GM12878 (cell line): Measurements from ENCODE around the gene SMIM43. TPM values are rescaled to one million over a fixed set of nuclear protein-coding genes. Genes with fewer than 3 reads are reported as not detected.

ENCODE experiments used
- BCL11A ChIP-seq: IDR thresholded peaks from 2 replicates; pipeline ENCODE4 v1.6.1; 2011; ENCODE audit warnings: low read depth, low read length
- CBX3 ChIP-seq: fragments of 200-600 bp; sonication (generic); IDR thresholded peaks from 2 replicates; pipeline ENCODE4 v1.6.1; 2016; ENCODE audit warnings: low read depth, borderline replicate concordance
- CEBPB ChIP-seq, 2 experiments: fragments of 150-350 bp in 1 of 2; IDR thresholded peaks; 2 replicates each; pipeline ENCODE4 v1.6.1; 2012 to 2014; ENCODE audit warnings: low read depth in 2 of 2, low read length in 2 of 2, borderline replicate concordance in 1 of 2, inconsistent platforms in 1 of 2
- CHD2 ChIP-seq: IDR thresholded peaks from 2 replicates; pipeline ENCODE4 v1.6.1; 2011; ENCODE audit warnings: low read depth, low read length, improper control_type of control experiment, borderline replicate concordance
- ELK1 ChIP-seq: IDR thresholded peaks from 2 replicates; pipeline ENCODE4 v1.6.1; 2012; ENCODE audit warnings: low read depth, low read length, improper control_type of control experiment
- EZH2 ChIP-seq: IDR thresholded peaks from 2 replicates; pipeline ENCODE4 v1.6.1; 2012; ENCODE audit warnings: low read depth, mild to moderate bottlenecking, control low read depth, inconsistent platforms, low read length, borderline replicate concordance; ENCODE audit not compliant: control insufficient read depth
- FOXM1 ChIP-seq: IDR thresholded peaks from 2 replicates; pipeline ENCODE4 v1.6.1; 2012; ENCODE audit warnings: low read depth, mild to moderate bottlenecking, inconsistent platforms, low read length, moderate library complexity
- HCFC1 ChIP-seq: fragments of 150-350 bp; IDR thresholded peaks from 2 replicates; pipeline ENCODE4 v1.6.1; 2014; ENCODE audit warnings: low read length
- HDAC6 ChIP-seq: fragments of 200-600 bp; sonication (generic); IDR thresholded peaks from one replicate; pipeline ENCODE4 v1.8.0; 2017; ENCODE audit warnings: antibody characterized with exemption; ENCODE audit not compliant: unreplicated experiment
- HSF1 ChIP-seq: fragments of 150-350 bp; IDR thresholded peaks from 2 replicates; pipeline ENCODE4 v1.6.1; 2014; ENCODE audit warnings: mild to moderate bottlenecking, low read depth, low read length
- IKZF2 ChIP-seq, 2 experiments: fragments of 450-650 bp; IDR thresholded peaks; 2 replicates each; pipeline ENCODE4 v1.6.1; 2017; ENCODE audit warnings: mild to moderate bottlenecking in 2 of 2, moderate library complexity in 2 of 2
- IRF4 ChIP-seq: IDR thresholded peaks from 2 replicates; pipeline ENCODE4 v1.6.1; 2011; ENCODE audit warnings: low read depth, low read length
- PAX5 ChIP-seq: IDR thresholded peaks from 2 replicates; pipeline ENCODE4 v1.6.1; 2011; ENCODE audit warnings: low read depth, low read length, borderline replicate concordance
- POLR2A ChIP-seq: IDR thresholded peaks from 2 replicates; pipeline ENCODE4 v1.6.1; 2011; ENCODE audit warnings: low read depth, mild to moderate bottlenecking, low read length
- RBBP5 ChIP-seq: fragments of 200-600 bp; sonication (generic); conservative IDR thresholded peaks from 2 replicates; pipeline ENCODE4 v1.6.1; 2016
- RCOR1 ChIP-seq: conservative IDR thresholded peaks from 2 replicates; pipeline ENCODE4 v1.6.1; 2012; ENCODE audit warnings: low read depth, low read length, improper control_type of control experiment
- RFX5 ChIP-seq: IDR thresholded peaks from 2 replicates; pipeline ENCODE4 v1.6.1; 2011; ENCODE audit warnings: low read depth, low read length, improper control_type of control experiment
- SMC3 ChIP-seq: IDR thresholded peaks from 2 replicates; pipeline ENCODE4 v1.6.1; 2011; ENCODE audit warnings: low read length, improper control_type of control experiment, borderline replicate concordance
- STAT1 ChIP-seq: fragments of 450-650 bp; conservative IDR thresholded peaks from 2 replicates; pipeline ENCODE4 v1.6.1; 2014; ENCODE audit warnings: antibody characterized with exemption, mild to moderate bottlenecking
- TARDBP ChIP-seq: IDR thresholded peaks from 2 replicates; pipeline ENCODE4 v1.6.1; 2016; ENCODE audit warnings: borderline replicate concordance
- TCF12 ChIP-seq: IDR thresholded peaks from 2 replicates; pipeline ENCODE4 v1.6.1; 2011; ENCODE audit warnings: low read depth, mild to moderate bottlenecking, low read length
- ZNF217 ChIP-seq: fragments of 450-650 bp; IDR thresholded peaks from 2 replicates; pipeline ENCODE4 v1.6.1; 2017; ENCODE audit warnings: antibody characterized with exemption, mild to moderate bottlenecking
- ZNF592 ChIP-seq: fragments of 450-650 bp; IDR thresholded peaks from 2 replicates; pipeline ENCODE4 v1.6.1; 2017; ENCODE audit warnings: mild to moderate bottlenecking, moderate library complexity
- polyA plus RNA-seq, 11 experiments: library from polyadenylated mRNA; depleted of rRNA in 4 of 11; unstranded in 6 of 11; stranded (reverse) in 5 of 11; fragments of >200 nt; fragmentation: Nextera tagmentation in 4 of 11; fragmentation: Illumina TruSeq in 1 of 11; extraction: Ambion mirVana in 4 of 11; extraction: Trizol in 1 of 11; gene quantifications; 1 replicate in 1 of 11; 2 replicates in 10 of 11; pipeline versions ENCODE4 v1.2.1 to v1.2.3, GENCODE V29; 2011 to 2016; ENCODE audit warnings: inconsistent platforms in 2 of 11, missing spikeins in 2 of 11, low read depth in 1 of 11
- total RNA-seq, 4 experiments: library from RNA; depleted of rRNA in 3 of 4; stranded (reverse); fragments of >200 nt in 3 of 4; fragmentation: Illumina TruSeq in 1 of 4; extraction: Trizol in 1 of 4; gene quantifications; 2 replicates each; pipeline versions ENCODE4 v1.2.1 to v1.2.3, GENCODE V29; 2013 to 2021

SMIM43 gene
- total and polyA plus RNA-seq, 10 of the 15 experiments (the other 5 are each of a cell fraction or from before 2014, with no cell fraction given), result 0.12 TPM; not detected in 9

GRCh38 chr4:121788896-121789295 is 23.9 kb upstream of the SMIM43 start (continued):
- TF ChIP-seq HSF1, result no peak
- TF ChIP-seq HDAC6, result no peak
- no peak for TF ChIP-seq RFX5
- TF ChIP-seq ELK1, result no peak
- TF ChIP-seq ZNF592, result no peak
- no peak for TF ChIP-seq STAT1
- no peak for TF ChIP-seq CBX3
- no peak for TF ChIP-seq EZH2
- TF ChIP-seq TARDBP, result no peak
- TF ChIP-seq FOXM1, result peak; percentile 24; the same call in 1 of the 2 replicates
- TF ChIP-seq ZNF217, result no peak
- no peak for TF ChIP-seq PAX5
- TF ChIP-seq CHD2, result no peak
- TF ChIP-seq TCF12, result no peak
- no peak for TF ChIP-seq POLR2A
- 0 out of 2 replicates have a peak, but pooled peaks have one; percentile 18 for TF ChIP-seq BCL11A
- TF ChIP-seq IRF4, result peak; percentile 37; the same call in 1 of the 2 replicates
- no peak for TF ChIP-seq RCOR1
- 0 out of 4 replicates have a peak, but pooled peaks of 1 of the 2 experiments have one; percentile 30 for TF ChIP-seq IKZF2 (IDR thresholded peaks at IDR 0.05)
- TF ChIP-seq CEBPB (IDR thresholded peaks at IDR 0.05; ENCODE audit: borderline replicate concordance in 1 of 2, low read depth in 2 of 2, low read length in 2 of 2), result no peak
- no peak for TF ChIP-seq SMC3
- TF ChIP-seq RBBP5, result no peak
- no peak for TF ChIP-seq HCFC1
